GM19099 (cell line): Measurements from ENCODE around the gene NOL4L.

Experiments used
- POLR2A ChIP-seq: IDR thresholded peaks from 3 replicates; pipeline ENCODE4 v1.6.1; 2011; ENCODE audit warnings: low read depth; ENCODE audit not compliant: insufficient read length; ENCODE audit errors: extremely low read depth

NOL4L gene

GRCh38 chr20:32432277-32432676, 152.9 kb downstream of the NOL4L start:
- TF ChIP-seq POLR2A, result no peak

- no peak for TF ChIP-seq POLR2A
These were observed 153.7 kb downstream of the NOL4L start for GRCh38 chr20:32431457-32431856.

- TF ChIP-seq POLR2A, result no peak
These were observed 155.3 kb downstream of the NOL4L start for GRCh38 chr20:32429745-32430360.

- TF ChIP-seq POLR2A, result no peak
These were observed 155.8 kb downstream of the NOL4L start for GRCh38 chr20:32429343-32429742.

- TF ChIP-seq POLR2A, result no peak
These were observed 157.1 kb downstream of the NOL4L start for GRCh38 chr20:32427996-32428395.

GRCh38 chr20:32421290-32421689, 163.8 kb downstream of the NOL4L start:
- TF ChIP-seq POLR2A, result no peak

- no peak for TF ChIP-seq POLR2A
These were observed 166.8 kb downstream of the NOL4L start for GRCh38 chr20:32418376-32418775.

- TF ChIP-seq POLR2A, result no peak
These were observed 168.9 kb downstream of the NOL4L start for GRCh38 chr20:32416206-32416605.

GRCh38 chr20:32415494-32415893, 169.6 kb downstream of the NOL4L start:
- no peak for TF ChIP-seq POLR2A

GRCh38 chr20:32411955-32412706, 173.0 kb downstream of the NOL4L start:
- TF ChIP-seq POLR2A, result no peak

GRCh38 chr20:32406701-32407100, 178.4 kb downstream of the NOL4L start:
- no peak for TF ChIP-seq POLR2A

GRCh38 chr20:32404017-32404416, 181.1 kb downstream of the NOL4L start:
- TF ChIP-seq POLR2A, result no peak

- TF ChIP-seq POLR2A, result no peak
These were observed 184.7 kb downstream of the NOL4L start for GRCh38 chr20:32400476-32400875.

GRCh38 chr20:32397567-32398084, 187.5 kb downstream of the NOL4L start:
- TF ChIP-seq POLR2A, result no peak

- TF ChIP-seq POLR2A, result no peak
These were observed 188.4 kb downstream of the NOL4L start for GRCh38 chr20:32396646-32397160.

- no peak for TF ChIP-seq POLR2A
These were observed 190.1 kb downstream of the NOL4L start for GRCh38 chr20:32395066-32395465.
